Measurements from ENCODE around the gene RHBDL2. TPM values are rescaled to one million over a fixed set of nuclear protein-coding genes. Genes with fewer than 3 reads are reported as not detected.

The RHBDL2 gene
- polyA plus RNA-seq, 3 donors = 0.08 TPM; not detected in 2

- H3K9me3 ChIP-seq (replicated peaks in 1 of 2; ENCODE audit: control insufficient read depth in 1 of 2, insufficient read depth in 1 of 2, low read length in 2 of 2) = no peaks in the 10 kb centered on the region
- H2AFZ ChIP-seq (ENCODE audit: insufficient read depth, low read depth, low read length, poor library complexity, severe bottlenecking) = no peak overlapping the region
- no peak overlapping the region for H3K27ac Mint-ChIP-seq
- intact Hi-C loops (cut with micrococcal nuclease) = no loop called here
- H3K79me2 ChIP-seq (ENCODE audit: insufficient read depth, low read length) = peaks cover 79% of the 10 kb centered on the region
- H3K9me3 Mint-ChIP-seq = no peaks in the 10 kb centered on the region
- no peak overlapping the region for H3K9ac ChIP-seq (ENCODE audit: insufficient read depth, low read length, poor library complexity, severe bottlenecking)
- peaks cover 27% of the 10 kb centered on the region for H3K4me1 Mint-ChIP-seq
- H3K4me2 ChIP-seq (replicated peaks; ENCODE audit: extremely low read depth, low read length, poor library complexity, severe bottlenecking) = no peak overlapping the region
- no peak for TF ChIP-seq CTCF (IDR thresholded peaks at IDR 0.05)
- H3K36me3 Mint-ChIP-seq = peaks cover 38 to 43% of the 10 kb centered on the region in 2 donors
- H3K4me3 ChIP-seq (replicated peaks in 1 of 3; ENCODE audit: low read depth in 2 of 3, low read length in 3 of 3) = no peak overlapping the region
- H3K36me3 ChIP-seq (replicated peaks in 1 of 2; ENCODE audit: control insufficient read depth in 1 of 2, insufficient read depth in 2 of 2, low read length in 2 of 2) = peaks cover 19 to 54% of the 10 kb centered on the region in 2 donors
- no peak for DNase-seq
- H3K27me3 Mint-ChIP-seq (ENCODE audit: low read depth in 3 of 3) = peaks cover 0 to 1% (median 0%) of the 10 kb centered on the region in 3 donors
- H3K4me3 Mint-ChIP-seq = no peak overlapping the region
- WGBS (ENCODE audit: insufficient coverage) = 100% methylated on average over 2 of the region's 4 CpGs
- peaks cover 19% of the 10 kb centered on the region for H4K20me1 ChIP-seq (ENCODE audit: insufficient read depth, low read length)
- H3K27me3 ChIP-seq (ENCODE audit: control insufficient read depth in 2 of 2, insufficient read depth in 2 of 2, low read length in 2 of 2) = no peaks in the 10 kb centered on the region
- H3K4me1 ChIP-seq (ENCODE audit: control insufficient read depth in 1 of 2, insufficient read depth in 2 of 2, low read length in 2 of 2) = peaks cover 13 to 17% of the 10 kb centered on the region in 2 donors
- H3K27ac ChIP-seq (ENCODE audit: low read depth in 1 of 2, low read length in 2 of 2) = peak overlapping the region in 1 of 2 donors; percentile 26
Measured at GRCh38 chr1:38865112-38865715, 76.4 kb downstream of the RHBDL2 start.

GRCh38 chr1:38860454-38860795 is 81.2 kb downstream of the RHBDL2 start:
- no peak for DNase-seq
- TF ChIP-seq CTCF (IDR thresholded peaks at IDR 0.05) = no peak
- WGBS (ENCODE audit: insufficient coverage) = 4% methylated on average over 4 of the region's 6 CpGs
- Mint-ChIP-seq H3K4me3 (peak overlapping the region; percentile 91 to 99), H3K27ac (peak overlapping the region; percentile 86 to 97 (median 92)), H3K27me3 (ENCODE audit: low read depth in 3 of 3) (peaks cover 0 to 1% (median 0%) of the 10 kb centered on the region in 3 donors), H3K9me3 (no peaks in the 10 kb centered on the region), H3K4me1 (peaks cover 42% of the 10 kb centered on the region), H3K36me3 (peaks cover 32 to 33% of the 10 kb centered on the region in 2 donors)
- Histone ChIP-seq H3K27ac (ENCODE audit: low read depth in 1 of 2, low read length in 2 of 2) (peak overlapping the region in 1 of 2 donors; percentile 89), H3K4me1 (ENCODE audit: control insufficient read depth in 1 of 2, insufficient read depth in 2 of 2, low read length in 2 of 2) (peaks cover 24 to 33% of the 10 kb centered on the region in 2 donors), H4K20me1 (ENCODE audit: insufficient read depth, low read length) (peaks cover 33% of the 10 kb centered on the region), H3K9ac (ENCODE audit: insufficient read depth, low read length, poor library complexity, severe bottlenecking) (peak overlapping the region; percentile 89), H3K4me2 (replicated peaks; ENCODE audit: extremely low read depth, low read length, poor library complexity, severe bottlenecking) (peak overlapping the region; percentile 91), H3K79me2 (ENCODE audit: insufficient read depth, low read length) (peaks cover 80% of the 10 kb centered on the region), H3K9me3 (replicated peaks in 1 of 2; ENCODE audit: control insufficient read depth in 1 of 2, insufficient read depth in 1 of 2, low read length in 2 of 2) (no peaks in the 10 kb centered on the region), H3K36me3 (replicated peaks in 1 of 2; ENCODE audit: control insufficient read depth in 1 of 2, insufficient read depth in 2 of 2, low read length in 2 of 2) (peaks cover 32 to 53% of the 10 kb centered on the region in 2 donors), H3K4me3 (replicated peaks in 1 of 3; ENCODE audit: low read depth in 2 of 3, low read length in 3 of 3) (peak overlapping the region; percentile 70 to 99 (median 93)), H2AFZ (ENCODE audit: insufficient read depth, low read depth, low read length, poor library complexity, severe bottlenecking) (peak overlapping the region; percentile 99), H3K27me3 (ENCODE audit: control insufficient read depth in 2 of 2, insufficient read depth in 2 of 2, low read length in 2 of 2) (no peaks in the 10 kb centered on the region)
- intact Hi-C loops (cut with micrococcal nuclease) = loop anchor here in 1 of 2 donors (1.0 kb wide), 1 partner anchor 12 kb away; no protein-coding TSS in a partner anchor

Measured in CD14-positive monocyte (primary cell).